ENCODE measurements around the gene IER5.
A peak's percentile ranks its signal among the peaks of the same experiment; 100 is the strongest.
"Not testable (repeated sequence)": the region's sequence is repeated elsewhere in the genome, so short reads cannot be mapped to it uniquely, and the experiment has no call there.

IER5 gene

GRCh38 chr1:181099152-181100014 is 10.9 kb downstream of the IER5 start:
- peak; percentile 54 for DNase-seq

- DNase-seq, result no peak
Observed at GRCh38 chr1:181100015-181100905, 11.8 kb downstream of the IER5 start.

DNA sequence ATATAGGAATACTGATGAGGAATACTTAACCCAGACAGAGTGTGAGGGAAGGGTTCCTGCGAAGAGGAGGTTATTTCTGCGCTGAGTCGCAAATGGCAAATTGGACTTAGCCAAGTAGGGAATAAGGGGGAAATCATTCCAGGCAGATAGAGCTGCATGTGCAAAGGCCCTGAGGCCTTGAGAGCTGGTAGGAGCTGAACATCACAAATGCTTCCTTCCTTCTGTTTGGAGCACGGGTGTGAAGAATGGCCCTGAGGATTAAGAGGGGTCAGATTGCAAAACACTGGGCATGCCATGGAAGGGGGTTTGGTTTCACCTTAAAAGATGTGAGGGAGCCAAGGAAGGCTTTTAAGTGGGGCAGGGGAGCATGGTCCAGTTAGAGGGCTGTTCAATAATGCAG is 12.4 kb downstream of the IER5 start:
- no peak for DNase-seq

GRCh38 chr1:181101581-181102226 is 13.2 kb downstream of the IER5 start:
- peak; percentile 94 for DNase-seq

GRCh38 chr1:181102841-181103240 is 14.3 kb downstream of the IER5 start:
- no peak for DNase-seq

DNA sequence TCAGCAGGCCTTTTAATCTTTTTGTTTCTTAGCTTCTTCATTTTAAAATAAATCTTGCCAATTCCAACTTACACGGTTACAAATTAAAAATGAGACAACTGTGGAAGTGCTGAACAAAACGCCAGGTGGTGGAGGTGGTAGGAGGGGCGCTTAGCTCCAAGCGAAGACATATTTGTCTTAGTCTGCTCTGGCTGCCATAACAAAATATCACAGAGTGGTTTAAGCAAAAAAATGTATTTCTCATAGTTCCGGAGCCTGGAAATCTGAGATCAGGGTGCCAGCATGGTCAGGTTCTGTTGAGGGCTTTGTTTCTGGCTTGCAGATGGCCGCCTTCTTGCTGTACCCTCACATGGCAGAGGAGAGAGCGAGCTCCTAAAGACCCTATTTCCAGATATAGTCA is 14.9 kb downstream of the IER5 start:
- DNase-seq, result no peak

DNA sequence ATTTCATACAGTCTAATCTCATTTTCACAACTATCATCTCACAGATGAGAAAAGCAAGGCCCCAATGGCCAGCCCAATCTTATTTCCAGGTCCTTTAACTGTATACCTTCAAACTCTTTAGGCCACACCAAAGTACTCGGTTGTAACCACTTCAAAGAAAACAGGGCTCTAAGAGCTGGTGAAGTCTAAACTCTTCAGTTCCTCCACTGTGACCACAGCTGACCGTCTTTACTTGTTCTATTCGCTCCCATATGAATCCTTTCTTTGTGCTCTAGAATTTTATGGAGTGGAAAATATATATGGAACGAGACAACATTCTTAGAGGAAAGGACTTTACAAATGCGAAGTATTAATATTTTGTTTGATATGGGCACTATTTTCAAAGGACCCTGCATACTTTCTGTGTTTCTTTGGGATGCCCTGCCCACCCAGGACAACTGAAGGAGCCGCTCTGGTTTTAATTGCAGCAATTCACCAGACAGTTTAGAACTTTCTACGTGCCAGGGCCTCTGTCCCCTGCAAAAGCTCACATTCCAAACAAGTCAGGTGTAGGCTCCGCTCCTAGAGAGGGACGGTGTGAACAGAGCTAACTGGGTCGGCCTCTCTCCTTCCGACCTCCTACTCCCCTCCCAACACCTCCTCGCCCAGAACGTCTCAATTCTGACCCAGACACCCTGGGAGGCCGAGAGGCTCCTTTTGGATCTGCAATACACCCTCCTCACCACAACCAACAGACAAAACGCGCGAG is 15.7 kb downstream of the IER5 start:
- DNase-seq, result no peak

DNA sequence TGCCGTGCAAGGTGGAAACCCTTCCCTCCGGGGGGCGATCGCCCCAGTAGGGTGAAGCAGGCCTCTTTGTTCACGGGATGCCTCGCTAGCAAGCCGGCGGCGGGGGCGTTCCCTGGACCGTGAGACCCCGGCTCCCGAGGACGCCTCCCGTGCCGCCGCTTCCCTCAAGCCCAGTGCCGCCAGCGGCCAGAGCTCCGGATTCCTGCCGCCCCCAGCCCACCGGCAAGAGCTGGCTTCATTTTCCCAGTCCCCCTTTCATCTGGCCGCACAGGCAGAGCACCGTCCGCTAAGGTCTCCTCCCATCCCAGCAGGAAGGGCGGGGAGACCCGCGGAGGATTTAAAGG is 16.3 kb downstream of the IER5 start:
- no peak for DNase-seq

DNA sequence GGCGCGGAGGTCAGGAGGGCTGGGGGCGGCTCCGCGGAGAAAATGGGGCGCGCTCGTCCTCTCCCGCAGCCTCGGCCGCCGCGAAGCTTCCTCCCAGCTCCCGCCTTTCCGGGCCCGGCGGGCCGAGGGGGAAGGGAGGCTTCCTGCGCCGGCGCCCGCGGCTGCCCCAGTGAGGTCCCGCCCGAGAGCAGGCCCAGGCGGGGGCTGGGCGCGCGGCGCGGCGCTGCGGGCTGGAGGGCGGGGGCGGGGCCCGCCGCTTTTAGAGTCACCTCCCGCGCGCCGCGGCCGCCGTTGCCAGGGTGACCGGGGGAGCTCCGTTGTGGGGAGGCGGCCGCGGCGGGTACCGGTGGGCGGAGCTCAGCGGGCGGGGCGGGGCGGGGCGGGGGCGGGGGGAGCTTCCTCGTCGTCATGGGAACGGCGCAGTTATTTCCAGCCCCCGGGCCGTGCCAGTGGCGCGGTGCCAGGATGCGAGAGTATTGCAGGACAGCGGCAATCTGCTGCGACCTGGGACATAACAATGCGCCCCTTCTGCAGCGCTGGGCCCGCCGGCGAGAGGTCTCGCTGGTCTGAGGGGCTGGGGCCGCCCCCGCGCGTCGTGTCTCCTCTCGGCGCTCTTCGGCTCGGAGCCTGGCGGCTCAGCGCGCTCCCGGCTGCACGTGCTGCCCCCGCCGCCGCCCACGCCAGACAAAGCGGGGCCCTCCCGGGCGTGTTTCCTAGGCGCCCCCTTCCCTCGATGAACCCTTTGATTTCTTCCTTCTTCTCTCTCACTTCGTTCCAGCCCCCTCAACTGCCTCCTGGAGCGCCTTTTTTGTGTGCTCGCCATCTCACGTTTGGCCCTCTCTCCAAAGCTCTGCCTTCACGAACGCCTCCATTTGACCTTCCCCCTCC is 16.9 kb downstream of the IER5 start:
- peak; percentile 86 for DNase-seq

- DNase-seq, result no peak
Observed at GRCh38 chr1:181106022-181106312, 17.5 kb downstream of the IER5 start.

- DNase-seq, result no peak
Observed at GRCh38 chr1:181106479-181106878, 18.0 kb downstream of the IER5 start.

DNA sequence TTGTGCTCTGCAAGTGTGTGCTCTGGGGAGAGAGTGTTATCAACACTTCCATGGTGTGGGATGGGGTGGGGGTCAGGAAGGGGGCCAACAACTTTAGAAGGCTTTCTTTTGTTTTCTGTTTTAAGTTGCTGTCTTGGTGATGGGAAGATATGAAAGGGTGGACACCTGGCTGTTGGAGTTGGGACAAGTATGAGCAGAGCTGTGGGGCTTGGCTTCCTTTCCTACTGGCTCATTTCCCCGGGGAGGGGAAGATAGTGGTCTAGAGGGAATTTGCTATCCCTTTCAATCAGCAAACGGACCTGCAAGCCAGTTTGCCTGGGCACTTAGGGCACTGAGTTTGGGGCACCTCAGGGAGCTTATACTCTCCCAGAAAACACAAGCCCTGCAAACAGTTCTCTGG is 19.2 kb downstream of the IER5 start:
- no peak for DNase-seq

GRCh38 chr1:181108304-181108867 is 19.9 kb downstream of the IER5 start:
- DNase-seq, result no peak

DNA sequence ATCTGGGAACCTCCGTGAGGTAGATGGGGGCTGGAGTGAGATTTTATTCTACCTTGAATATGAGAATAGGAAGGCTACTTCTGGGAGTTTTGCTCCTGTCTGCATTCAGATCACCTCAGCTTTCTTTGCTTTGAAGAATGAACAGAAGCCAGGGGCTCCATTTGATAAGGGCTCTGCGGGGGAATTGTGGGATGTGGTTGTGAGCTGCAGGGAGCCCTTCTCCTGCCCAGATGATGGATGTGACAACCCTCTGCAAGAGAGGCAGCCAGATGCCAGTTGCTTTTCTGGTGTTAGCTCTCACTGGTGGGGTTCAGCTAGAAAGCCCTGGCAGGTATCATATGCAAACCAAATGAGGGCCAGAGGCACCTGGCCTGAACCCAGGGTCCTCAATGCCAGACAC is 21.5 kb downstream of the IER5 start:
- no peak for DNase-seq

DNA sequence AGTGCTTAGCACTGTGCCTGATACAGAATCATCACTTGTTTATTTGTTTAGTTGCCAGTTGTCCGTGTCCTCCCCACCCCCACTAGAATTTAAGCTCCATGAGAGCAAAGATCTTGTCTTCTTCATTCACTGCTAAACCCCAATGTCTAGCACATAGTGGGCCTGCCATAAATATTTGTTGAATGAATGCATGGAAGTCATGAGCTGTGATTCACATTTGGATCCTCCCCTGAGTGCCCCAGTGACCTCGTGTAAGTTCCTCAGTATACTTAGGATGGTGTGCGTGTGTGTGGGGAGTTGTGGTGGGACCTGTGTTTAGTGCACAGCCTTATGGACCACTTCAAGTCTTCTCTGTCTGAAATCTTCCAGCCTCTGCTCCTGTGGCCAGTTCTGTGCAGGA is 23.1 kb downstream of the IER5 start:
- DNase-seq, result no peak

DNA sequence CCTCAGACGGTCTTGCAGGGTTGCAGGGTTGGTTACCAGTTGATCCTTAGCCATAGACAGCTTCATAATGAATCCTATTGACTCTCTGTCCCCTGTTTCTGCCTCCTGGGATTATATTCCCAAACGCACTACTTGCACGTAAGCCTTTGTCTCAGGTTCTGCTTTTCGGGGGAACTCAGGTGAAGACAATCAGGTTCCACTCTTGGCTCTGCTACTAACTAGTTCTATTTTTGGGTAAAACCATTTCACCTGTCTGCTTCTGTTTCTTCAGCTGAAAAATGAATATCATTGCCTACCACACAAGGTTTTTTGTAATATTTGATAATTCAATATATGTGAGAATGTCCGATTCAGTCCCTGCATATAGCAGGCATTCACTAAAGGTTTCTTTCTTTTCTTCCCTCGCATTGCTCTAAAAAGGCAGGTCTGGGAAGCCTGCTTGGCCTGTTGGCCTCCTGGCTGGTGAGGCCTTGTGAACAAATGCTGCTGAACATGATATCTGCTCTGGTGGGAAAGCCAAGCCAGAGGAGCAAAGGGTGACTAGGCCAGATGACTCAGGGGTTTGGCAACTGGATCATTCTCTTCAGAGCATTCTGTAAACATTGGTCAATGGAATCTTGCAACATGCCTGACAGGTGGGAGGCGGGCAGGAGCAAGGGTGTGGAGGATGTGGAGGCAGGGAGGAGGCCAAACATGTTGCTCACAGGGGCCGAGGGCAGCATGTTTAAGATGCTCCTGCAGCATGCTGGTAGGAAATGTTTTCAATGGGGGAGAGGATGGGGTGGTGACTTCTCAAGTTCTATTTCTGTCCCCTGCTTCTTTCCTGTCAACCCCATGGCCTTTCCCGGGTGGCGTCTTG is 23.8 kb downstream of the IER5 start:
- DNase-seq, result peak; percentile 70

DNA sequence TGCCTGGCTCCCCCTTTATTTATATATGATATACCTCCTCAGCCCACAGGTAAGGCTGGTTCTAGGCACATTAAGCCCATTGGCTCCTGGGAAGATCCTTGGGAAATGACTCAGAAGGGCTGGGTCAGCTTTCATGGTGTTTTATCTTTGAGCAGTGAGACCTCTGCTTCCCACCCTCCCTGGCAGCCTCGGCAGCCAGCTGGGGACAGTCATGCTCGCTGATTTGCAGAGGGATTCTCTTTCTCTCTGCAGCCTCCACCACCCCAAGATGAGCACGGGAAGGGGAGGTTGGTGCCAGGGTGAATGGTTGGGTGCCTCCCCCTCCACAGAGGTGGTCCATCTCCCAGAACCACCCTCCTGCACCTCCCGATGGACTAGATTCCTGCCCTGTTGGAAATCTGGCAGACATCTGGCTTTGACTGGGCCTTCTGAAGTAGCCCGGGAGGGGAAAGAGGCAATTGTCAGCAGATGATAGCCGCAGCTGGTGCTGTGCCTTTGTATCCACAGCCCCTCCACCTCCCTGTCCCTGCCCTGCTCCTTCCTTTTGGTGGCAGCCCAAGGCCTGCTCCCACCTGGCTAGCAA is 24.6 kb downstream of the IER5 start:
- DNase-seq, result no peak

- no peak for DNase-seq
Observed at GRCh38 chr1:181114574-181115367, 26.3 kb downstream of the IER5 start.

GRCh38 chr1:181115368-181115684 is 26.8 kb downstream of the IER5 start:
- DNase-seq, result no peak

DNA sequence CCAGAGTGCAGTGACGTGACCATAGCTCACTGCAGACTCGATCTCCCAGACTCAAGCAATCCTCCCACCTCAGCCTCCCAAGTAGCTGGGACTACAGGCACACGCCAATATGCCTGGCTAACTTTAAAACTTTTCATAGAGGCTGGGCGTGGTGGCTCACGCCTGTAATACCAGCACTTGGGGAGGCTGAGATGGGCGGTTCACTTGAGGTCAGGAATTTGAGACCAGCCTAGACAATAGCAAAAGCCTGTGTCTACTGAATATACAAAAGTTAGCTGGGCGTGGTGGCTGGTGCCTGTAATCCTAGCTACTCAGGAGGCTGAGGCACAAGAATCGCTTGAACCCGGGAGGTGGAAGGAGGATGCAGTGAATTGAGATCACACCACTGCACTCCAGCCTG is 27.5 kb downstream of the IER5 start:
- not testable (repeated sequence) for DNase-seq

All from DMS153 (cell line).